ENCODE measurements around the gene CPNE5. TPM values are rescaled to one million over a fixed set of nuclear protein-coding genes. Genes with fewer than 3 reads are reported as not detected.

Gene CPNE5
- total RNA-seq, 2 experiments from 2014 or later: 4.0 TPM

- no peak overlapping the region for H3K4me3 Mint-ChIP-seq
- peaks cover 77% of the 10 kb centered on the region for H3K4me1 Mint-ChIP-seq
- ChIA-PET POLR2A (interaction anchor here (0.7 kb wide), 1 partner anchor 18 kb away, joined by 3 read pairs; no protein-coding TSS in a partner anchor), CTCF (interaction anchor here (0.9 to 6.1 kb wide), 5 partner anchors 14 to 146 kb away, joined by 3 to 89 read pairs (median 22); partner anchors contain the start of gene C6orf89)
- H3K27ac Mint-ChIP-seq: no peak overlapping the region
- no peaks in the 10 kb centered on the region for H3K27me3 Mint-ChIP-seq
- DNase-seq: no peak
- peaks cover 51% of the 10 kb centered on the region for H3K36me3 Mint-ChIP-seq (ENCODE audit: low read depth)
- no peaks in the 10 kb centered on the region for H3K9me3 Mint-ChIP-seq
These were observed 32.4 kb upstream of the CPNE5 start for GRCh38 chr6:36871686-36872085.

DNA sequence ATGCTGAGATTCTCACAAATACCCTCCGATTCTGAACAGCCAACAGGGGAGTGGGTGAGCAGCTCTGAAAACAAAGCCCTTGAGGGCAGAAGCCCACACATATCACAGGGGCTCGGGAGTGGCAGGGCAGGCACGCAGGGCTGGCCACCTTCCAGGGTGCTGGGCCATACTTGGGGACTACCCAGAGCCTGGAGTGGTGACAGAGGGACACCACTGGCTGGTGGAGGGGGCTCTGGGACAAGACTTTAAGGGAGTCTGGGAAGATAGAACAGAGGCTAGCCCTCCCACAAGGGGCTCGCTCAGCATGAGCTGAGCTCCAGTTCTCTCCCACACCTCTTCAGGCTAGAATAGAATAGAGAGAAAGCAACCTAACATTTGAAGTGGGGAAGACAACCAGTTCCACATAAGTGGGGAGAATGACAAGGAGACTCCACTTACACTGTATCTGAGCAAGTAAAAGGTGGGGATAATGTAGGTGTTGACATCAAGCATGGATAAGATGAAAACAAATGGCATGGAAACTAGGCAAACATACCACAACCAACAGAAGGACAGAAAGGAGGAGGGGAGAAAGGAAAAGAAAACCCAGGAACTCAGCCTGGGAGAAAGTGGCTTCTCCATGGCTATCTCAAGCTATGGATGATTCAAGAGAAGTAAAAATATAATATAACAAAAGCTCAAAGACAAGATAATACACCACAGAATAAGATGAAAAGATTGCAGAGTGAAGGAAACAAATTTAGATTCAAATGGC, 28.4 kb upstream of the CPNE5 start:
- H3K9me3 Mint-ChIP-seq: no peaks in the 10 kb centered on the region

DNA sequence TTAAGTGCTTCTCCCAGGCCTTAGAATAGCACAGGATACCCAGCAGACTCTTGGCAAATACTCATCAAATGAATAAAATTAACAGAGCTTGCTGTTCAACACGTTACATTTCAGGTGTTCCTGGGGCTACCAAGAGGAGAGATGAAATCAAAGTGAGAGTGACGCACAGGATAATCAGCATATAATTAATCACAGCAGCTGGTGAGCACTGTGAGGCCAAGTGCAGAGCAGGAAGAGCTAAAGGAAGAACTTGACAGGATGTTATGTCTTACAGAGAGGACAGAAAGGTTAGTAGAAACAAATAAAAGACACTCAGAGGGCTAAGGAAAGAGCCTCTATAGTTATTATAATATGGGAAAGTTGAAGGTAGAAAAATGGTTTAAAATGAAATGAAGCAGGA, 26.6 kb upstream of the CPNE5 start:
- Mint-ChIP-seq H3K4me3 (no peak overlapping the region), H3K27ac (peak overlapping the region; percentile 59), H3K27me3 (no peaks in the 10 kb centered on the region), H3K4me1 (peaks cover 79% of the 10 kb centered on the region), H3K36me3 (ENCODE audit: low read depth) (peaks cover 78% of the 10 kb centered on the region), H3K9me3 (no peaks in the 10 kb centered on the region)
- ChIA-PET CTCF (interaction anchor here (0.6 to 2.3 kb wide), 6 partner anchors 9 to 513 kb away, joined by 3 to 7 read pairs (median 4); partner anchors contain the start of genes C6orf89 and PPIL1), POLR2A (interaction anchor here (1.3 kb wide), 1 partner anchor 9 kb away, joined by 6 read pairs; the partner anchor contains the start of gene PPIL1)
- DNase-seq: no peak

More for the DNA sequence above, 28.4 kb upstream of the CPNE5 start:
- no peak for DNase-seq
- no peaks in the 10 kb centered on the region for H3K27me3 Mint-ChIP-seq
- peaks cover 84% of the 10 kb centered on the region for H3K4me1 Mint-ChIP-seq
- no peak overlapping the region for H3K4me3 Mint-ChIP-seq
- peaks cover 75% of the 10 kb centered on the region for H3K36me3 Mint-ChIP-seq (ENCODE audit: low read depth)
- ChIA-PET CTCF (interaction anchor here (0.6 to 1.0 kb wide), 2 partner anchors 16 to 46 kb away, joined by 3 read pairs; no protein-coding TSS in a partner anchor), POLR2A (no interaction called here)
- H3K27ac Mint-ChIP-seq: no peak overlapping the region

DNA sequence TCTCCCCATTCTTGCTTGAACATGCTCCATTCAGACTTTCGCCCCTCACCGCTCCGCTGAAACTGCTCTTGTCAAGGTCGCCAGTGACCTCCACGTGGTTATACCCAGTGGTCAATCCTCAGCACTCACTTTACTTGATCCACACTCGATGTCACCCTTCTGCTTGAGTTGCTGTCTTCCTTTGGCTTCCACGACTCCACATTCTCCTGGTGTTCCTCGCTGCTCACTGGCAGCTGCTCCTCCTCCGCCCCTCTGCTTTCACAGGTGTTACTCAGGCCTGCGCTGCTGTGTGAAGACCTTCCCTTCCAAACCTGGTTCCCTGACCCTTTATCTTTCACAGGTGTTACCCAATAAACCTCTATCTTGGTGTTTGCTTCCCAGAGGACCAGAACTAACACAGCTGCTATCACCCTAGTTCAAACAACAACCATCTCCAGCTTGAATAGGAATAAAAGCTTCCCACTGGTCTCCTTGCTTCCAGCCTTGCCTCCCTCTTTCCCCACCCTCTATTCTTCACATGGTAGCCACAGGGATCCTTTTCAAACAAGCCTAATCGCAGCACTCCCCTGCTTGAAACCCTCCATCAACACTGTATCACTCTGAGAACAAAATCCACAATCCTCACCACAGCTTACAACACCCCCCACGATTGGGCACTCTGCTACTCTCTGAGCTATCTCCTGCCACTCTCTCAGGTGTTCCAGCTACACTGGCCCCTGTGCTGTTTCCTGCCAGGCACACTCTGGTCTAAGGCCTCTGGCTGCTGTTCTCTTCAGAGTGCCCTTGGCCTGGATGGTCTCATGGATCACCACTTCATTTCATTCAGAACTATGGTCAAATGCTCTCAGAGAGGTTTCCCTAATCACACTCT, 24.7 kb upstream of the CPNE5 start:
- Mint-ChIP-seq H3K4me3 (no peak overlapping the region), H3K9me3 (no peaks in the 10 kb centered on the region), H3K27me3 (no peaks in the 10 kb centered on the region), H3K36me3 (ENCODE audit: low read depth) (peaks cover 74% of the 10 kb centered on the region), H3K27ac (peak overlapping the region; percentile 44), H3K4me1 (peaks cover 67% of the 10 kb centered on the region)
- DNase-seq: no peak
- CTCF ChIA-PET: interaction anchor here (1.0 to 2.3 kb wide), 6 partner anchors 8 to 98 kb away, joined by 3 to 7 read pairs (median 6); partner anchors contain the start of gene C6orf89
- POLR2A ChIA-PET: interaction anchor here (1.1 to 2.9 kb wide), 5 partner anchors 9 to 95 kb away, joined by 3 to 26 read pairs (median 5); partner anchors contain the start of gene PPIL1

GRCh38 chr6:36862848-36863382, 23.7 kb upstream of the CPNE5 start:
- ChIA-PET POLR2A (interaction anchor here (1.4 to 2.9 kb wide), 2 partner anchors 10 to 12 kb away, joined by 6 to 26 read pairs; partner anchors contain the start of gene PPIL1), CTCF (interaction anchor here (1.7 kb wide), 1 partner anchor 11 kb away, joined by 7 read pairs; the partner anchor contains the start of gene PPIL1)
- no peaks in the 10 kb centered on the region for H3K9me3 Mint-ChIP-seq
- no peak for DNase-seq
- no peaks in the 10 kb centered on the region for H3K27me3 Mint-ChIP-seq
- no peak overlapping the region for H3K4me3 Mint-ChIP-seq
- H3K36me3 Mint-ChIP-seq (ENCODE audit: low read depth): peaks cover 72% of the 10 kb centered on the region
- H3K27ac Mint-ChIP-seq: peak overlapping the region; percentile 44
- H3K4me1 Mint-ChIP-seq: peaks cover 64% of the 10 kb centered on the region

DNA sequence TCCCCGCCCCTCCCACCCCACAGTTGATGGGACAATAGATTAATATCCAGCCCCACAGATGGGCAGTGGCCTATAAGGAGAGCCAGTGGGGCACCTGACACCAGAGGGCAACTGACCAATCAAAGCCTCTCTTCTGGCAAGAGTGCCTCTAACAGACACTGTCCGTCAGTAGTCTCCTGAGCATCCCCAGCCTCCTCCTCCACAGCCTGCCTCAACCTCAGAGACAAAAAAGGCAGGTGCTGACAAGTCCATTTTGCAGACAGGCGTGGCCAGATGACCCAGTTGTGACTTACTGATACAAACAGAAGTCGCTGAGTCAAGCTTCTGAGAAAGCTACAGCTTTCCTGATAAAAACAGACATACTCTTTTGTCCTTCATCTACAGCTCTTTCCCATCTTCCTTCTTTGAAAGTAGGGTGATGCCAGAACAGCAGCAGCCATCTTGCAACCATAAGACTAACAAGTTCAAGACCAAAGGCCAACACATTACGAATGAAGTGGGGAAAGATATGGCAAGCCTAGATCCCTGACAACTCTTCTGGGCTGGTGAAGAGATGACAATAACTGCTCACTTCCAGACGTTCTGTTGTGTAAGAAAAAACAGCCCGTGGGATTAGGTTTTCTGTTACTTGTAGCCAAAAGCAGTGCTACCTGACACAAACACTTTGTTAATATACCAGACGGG, 23.1 kb upstream of the CPNE5 start:
- DNase-seq: peak; percentile 31
- H3K27me3 Mint-ChIP-seq: no peaks in the 10 kb centered on the region

DNA sequence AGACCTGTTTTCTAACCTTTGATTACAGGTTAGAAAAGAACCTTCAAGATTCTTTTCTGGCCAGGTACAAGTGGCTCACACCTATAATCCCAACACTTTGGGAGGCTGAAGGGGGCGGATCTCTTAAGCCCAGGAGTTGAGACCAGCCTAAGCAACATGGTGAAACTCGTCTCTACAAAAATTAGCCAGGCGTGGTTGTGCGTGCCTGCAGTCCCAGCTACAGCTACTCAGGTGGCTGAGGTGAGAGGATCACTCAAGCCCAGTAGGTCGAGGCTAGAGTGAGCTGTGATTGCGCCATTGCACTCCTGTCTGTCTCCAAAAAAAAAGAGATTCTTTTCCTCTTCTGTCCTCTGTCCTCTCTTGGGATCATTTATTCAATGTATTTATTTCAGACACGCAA, 20.9 kb upstream of the CPNE5 start:
- peaks cover 38% of the 10 kb centered on the region for H3K4me1 Mint-ChIP-seq
- ChIA-PET POLR2A (interaction anchor here (1.1 to 1.7 kb wide), 2 partner anchors 8 to 15 kb away, joined by 4 read pairs; partner anchors contain the start of gene PPIL1), CTCF (interaction anchor here (1.1 to 1.5 kb wide), 2 partner anchors 8 to 101 kb away, joined by 5 to 16 read pairs; no protein-coding TSS in a partner anchor)
- no peaks in the 10 kb centered on the region for H3K27me3 Mint-ChIP-seq
- no peak for DNase-seq
- H3K27ac Mint-ChIP-seq: no peak overlapping the region
- H3K4me3 Mint-ChIP-seq: no peak overlapping the region
- H3K9me3 Mint-ChIP-seq: no peaks in the 10 kb centered on the region
- H3K36me3 Mint-ChIP-seq (ENCODE audit: low read depth): peaks cover 66% of the 10 kb centered on the region

More for the DNA sequence above, 23.1 kb upstream of the CPNE5 start:
- Mint-ChIP-seq H3K27ac (peak overlapping the region; percentile 71), H3K4me1 (peaks cover 58% of the 10 kb centered on the region), H3K36me3 (ENCODE audit: low read depth) (peaks cover 66% of the 10 kb centered on the region), H3K9me3 (no peaks in the 10 kb centered on the region), H3K4me3 (no peak overlapping the region)
- ChIA-PET POLR2A (interaction anchor here (0.6 to 2.9 kb wide), 3 partner anchors 9 to 182 kb away, joined by 3 to 26 read pairs (median 6); partner anchors contain the start of gene PPIL1), CTCF (interaction anchor here (1.7 kb wide), 1 partner anchor 12 kb away, joined by 7 read pairs; the partner anchor contains the start of gene PPIL1)

DNA sequence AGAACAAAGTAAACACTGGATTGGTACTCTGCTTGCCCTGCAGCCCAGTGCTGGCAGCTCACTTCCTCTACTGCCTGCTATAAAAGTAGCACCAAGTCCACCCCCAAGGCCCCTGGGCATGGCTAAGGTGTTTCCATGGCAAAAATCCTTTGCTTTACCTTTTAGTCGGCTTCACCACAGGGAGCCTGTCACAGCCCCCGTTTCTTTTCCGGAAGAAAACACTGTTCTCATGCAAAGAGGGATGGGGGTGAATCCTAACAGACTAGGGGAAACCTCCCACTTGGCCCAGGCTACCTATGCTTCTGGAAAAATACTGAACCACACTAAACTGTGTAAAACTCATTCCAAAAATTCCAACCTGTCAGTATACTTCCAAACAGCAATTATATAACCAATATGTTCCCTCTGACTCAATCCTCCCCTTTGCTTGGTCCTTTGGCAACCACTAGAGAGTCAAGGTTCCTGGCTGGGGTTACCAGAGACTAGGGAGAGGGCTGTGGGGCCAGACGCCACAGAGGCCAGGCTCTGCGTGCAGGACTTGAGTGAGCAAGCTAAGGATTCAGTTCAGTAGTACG, 19.2 kb upstream of the CPNE5 start:
- H3K27ac Mint-ChIP-seq: no peak overlapping the region
- ChIA-PET POLR2A (interaction anchor here (0.6 kb wide), 1 partner anchor 847 kb away, joined by 5 read pairs; no protein-coding TSS in a partner anchor), CTCF (interaction anchor here (0.9 to 1.2 kb wide), 2 partner anchors 17 to 24 kb away, joined by 4 read pairs; no protein-coding TSS in a partner anchor)
- no peak overlapping the region for H3K4me3 Mint-ChIP-seq
- no peaks in the 10 kb centered on the region for H3K9me3 Mint-ChIP-seq
- DNase-seq: no peak
- H3K27me3 Mint-ChIP-seq: no peaks in the 10 kb centered on the region
- peaks cover 63% of the 10 kb centered on the region for H3K36me3 Mint-ChIP-seq (ENCODE audit: low read depth)
- peaks cover 27% of the 10 kb centered on the region for H3K4me1 Mint-ChIP-seq

GRCh38 chr6:36857325-36857724, 18.1 kb upstream of the CPNE5 start:
- ChIA-PET POLR2A (no interaction called here), CTCF (interaction anchor here (0.6 kb wide), 1 partner anchor 146 kb away, joined by 3 read pairs; no protein-coding TSS in a partner anchor)
- no peak for DNase-seq
- Mint-ChIP-seq H3K36me3 (ENCODE audit: low read depth) (peaks cover 59% of the 10 kb centered on the region), H3K9me3 (no peaks in the 10 kb centered on the region), H3K27me3 (no peaks in the 10 kb centered on the region), H3K4me1 (peaks cover 19% of the 10 kb centered on the region), H3K4me3 (no peak overlapping the region), H3K27ac (no peak overlapping the region)

DNA sequence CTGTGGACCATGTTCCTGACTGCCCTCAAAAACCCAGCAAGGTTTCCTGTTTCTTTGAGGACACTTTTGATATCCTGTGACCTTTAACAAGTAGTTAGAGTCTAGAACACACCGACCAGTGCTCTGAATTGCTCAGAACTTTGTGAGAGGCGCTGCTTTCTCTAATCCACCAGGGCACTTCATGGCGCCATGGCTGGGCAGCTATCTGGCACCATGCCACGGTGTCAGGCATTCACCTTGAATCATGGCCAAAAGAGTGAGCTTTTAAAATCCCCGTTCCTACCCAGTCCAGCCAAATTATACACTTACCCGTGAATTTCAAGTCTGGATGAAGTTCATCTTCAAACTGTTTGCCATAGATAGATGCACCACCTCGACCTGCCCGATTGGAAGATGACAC, 17.0 kb upstream of the CPNE5 start:
- Mint-ChIP-seq H3K36me3 (ENCODE audit: low read depth) (peaks cover 56% of the 10 kb centered on the region), H3K9me3 (no peaks in the 10 kb centered on the region), H3K4me1 (peaks cover 14% of the 10 kb centered on the region), H3K27me3 (no peaks in the 10 kb centered on the region), H3K27ac (no peak overlapping the region), H3K4me3 (no peak overlapping the region)
- CTCF ChIA-PET: interaction anchor here (1.4 kb wide), 1 partner anchor 8 kb away, joined by 4 read pairs; no protein-coding TSS in a partner anchor
- POLR2A ChIA-PET: no interaction called here
- no peak for DNase-seq

- H3K36me3 Mint-ChIP-seq (ENCODE audit: low read depth): peaks cover 56% of the 10 kb centered on the region
- DNase-seq: no peak
- ChIA-PET POLR2A (no interaction called here), CTCF (interaction anchor here (0.6 to 1.4 kb wide), 2 partner anchors 9 to 94 kb away, joined by 3 to 4 read pairs; no protein-coding TSS in a partner anchor)
- H3K4me1 Mint-ChIP-seq: peaks cover 11% of the 10 kb centered on the region
- no peak overlapping the region for H3K4me3 Mint-ChIP-seq
- no peaks in the 10 kb centered on the region for H3K27me3 Mint-ChIP-seq
- H3K27ac Mint-ChIP-seq: no peak overlapping the region
- H3K9me3 Mint-ChIP-seq: no peaks in the 10 kb centered on the region
These were observed 16.5 kb upstream of the CPNE5 start for GRCh38 chr6:36855750-36856149.

Measured in activated CD4-positive, alpha-beta memory T cell treated with anti-CD3 and anti-CD28 coated beads, Interleukin-2, amount 10 ng/mL, durations not matched to agents 7 days and 5 days (primary cell).